ENCODE measurements around the gene PRKCA.

The PRKCA gene

GRCh38 chr17:66262767-66263166 is 39.6 kb upstream of the PRKCA start:
- no peak for TF ChIP-seq EP300 (IDR thresholded peaks at IDR 0.05; ENCODE audit: borderline replicate concordance)
- no peak for TF ChIP-seq YY1 (IDR thresholded peaks at IDR 0.05; ENCODE audit: low read depth)
- TF ChIP-seq CEBPB (IDR thresholded peaks at IDR 0.05) = no peak
- no peak for TF ChIP-seq MAX (IDR thresholded peaks at IDR 0.05)
- TF ChIP-seq FOXM1 (IDR thresholded peaks at IDR 0.05; ENCODE audit: borderline replicate concordance, low read depth) = no peak

- TF ChIP-seq MAX (IDR thresholded peaks at IDR 0.05) (no peak), REST (IDR thresholded peaks at IDR 0.05; ENCODE audit: low read depth) (no peak), TCF12 (IDR thresholded peaks at IDR 0.05; ENCODE audit: low read depth) (no peak), TEAD4 (IDR thresholded peaks at IDR 0.05) (no peak), USF1 (IDR thresholded peaks at IDR 0.05) (no peak), FOXM1 (IDR thresholded peaks at IDR 0.05; ENCODE audit: borderline replicate concordance, low read depth) (no peak), ZBTB7A (IDR thresholded peaks at IDR 0.05; ENCODE audit: low read depth) (no peak), EGR1 (IDR thresholded peaks at IDR 0.05) (no peak), TAF1 (IDR thresholded peaks at IDR 0.05; ENCODE audit: low read depth) (no peak)
Measured at GRCh38 chr17:66264696-66265095, 37.7 kb upstream of the PRKCA start.

- TF ChIP-seq FOXM1 (IDR thresholded peaks at IDR 0.05; ENCODE audit: borderline replicate concordance, low read depth) (no peak), YY1 (IDR thresholded peaks at IDR 0.05; ENCODE audit: low read depth) (no peak), CREB1 (IDR thresholded peaks at IDR 0.05; ENCODE audit: low read depth) (no peak), TAF1 (IDR thresholded peaks at IDR 0.05; ENCODE audit: low read depth) (no peak), CEBPB (IDR thresholded peaks at IDR 0.05) (no peak), NFIC (IDR thresholded peaks at IDR 0.05) (no peak), EGR1 (IDR thresholded peaks at IDR 0.05) (no peak), REST (IDR thresholded peaks at IDR 0.05; ENCODE audit: low read depth) (no peak), TEAD4 (IDR thresholded peaks at IDR 0.05) (no peak), USF1 (IDR thresholded peaks at IDR 0.05) (no peak), RAD21 (IDR thresholded peaks at IDR 0.05; ENCODE audit: low read depth) (no peak)
Measured at GRCh38 chr17:66268247-66268927, 34.0 kb upstream of the PRKCA start.

- TF ChIP-seq MAX (IDR thresholded peaks at IDR 0.05) (no peak), ZBTB7A (IDR thresholded peaks at IDR 0.05; ENCODE audit: low read depth) (no peak), CEBPB (IDR thresholded peaks at IDR 0.05) (no peak), YY1 (IDR thresholded peaks at IDR 0.05; ENCODE audit: low read depth) (no peak), TCF12 (IDR thresholded peaks at IDR 0.05; ENCODE audit: low read depth) (no peak), USF1 (IDR thresholded peaks at IDR 0.05) (no peak), TEAD4 (IDR thresholded peaks at IDR 0.05) (no peak), FOXM1 (IDR thresholded peaks at IDR 0.05; ENCODE audit: borderline replicate concordance, low read depth) (no peak), EP300 (IDR thresholded peaks at IDR 0.05; ENCODE audit: borderline replicate concordance) (no peak), REST (IDR thresholded peaks at IDR 0.05; ENCODE audit: low read depth) (no peak), NFIC (IDR thresholded peaks at IDR 0.05) (no peak), EGR1 (IDR thresholded peaks at IDR 0.05) (no peak), TAF1 (IDR thresholded peaks at IDR 0.05; ENCODE audit: low read depth) (no peak), CREB1 (IDR thresholded peaks at IDR 0.05; ENCODE audit: low read depth) (no peak), RAD21 (IDR thresholded peaks at IDR 0.05; ENCODE audit: low read depth) (no peak)
Measured at GRCh38 chr17:66270106-66270505, 32.3 kb upstream of the PRKCA start.
